Astrocyte (in vitro differentiated cells and primary cell): ENCODE results near the gene PACRGL.

Experiments
- EZH2 ChIP-seq: IDR thresholded peaks from 2 replicates; pipeline ENCODE4 v1.6.1; 2012; ENCODE audit warnings: mild to moderate bottlenecking, low read length, inconsistent platforms; ENCODE audit not compliant: insufficient read depth
- TF ChIP-seq, protein P1 (sequence below): IDR thresholded peaks from 2 replicates; pipeline ENCODE4 v1.5.1; 2011; ENCODE audit warnings: low read depth, mild to moderate bottlenecking, inconsistent platforms, low read length, moderate library complexity; ENCODE audit not compliant: insufficient read depth

DNA sequence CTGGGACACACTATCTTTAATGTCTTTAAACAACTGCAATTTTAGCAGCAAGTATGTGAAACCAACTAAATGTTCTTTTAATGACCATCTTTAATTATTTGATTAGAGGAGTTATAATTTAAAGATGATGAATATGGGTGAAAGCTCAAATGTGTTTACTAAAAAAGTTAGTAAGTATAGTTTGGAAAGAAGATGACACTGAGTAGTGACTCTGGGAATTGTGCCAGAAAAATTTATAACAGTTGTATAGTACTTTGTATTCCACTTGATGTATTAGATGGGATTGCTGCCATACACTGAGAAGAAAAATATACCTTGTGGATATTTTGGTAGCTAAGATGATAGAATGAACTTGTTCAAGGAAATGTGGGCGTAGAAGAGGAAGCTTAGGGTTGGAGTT, 19.5 kb upstream of the PACRGL start:
- TF ChIP-seq, protein P1, sequence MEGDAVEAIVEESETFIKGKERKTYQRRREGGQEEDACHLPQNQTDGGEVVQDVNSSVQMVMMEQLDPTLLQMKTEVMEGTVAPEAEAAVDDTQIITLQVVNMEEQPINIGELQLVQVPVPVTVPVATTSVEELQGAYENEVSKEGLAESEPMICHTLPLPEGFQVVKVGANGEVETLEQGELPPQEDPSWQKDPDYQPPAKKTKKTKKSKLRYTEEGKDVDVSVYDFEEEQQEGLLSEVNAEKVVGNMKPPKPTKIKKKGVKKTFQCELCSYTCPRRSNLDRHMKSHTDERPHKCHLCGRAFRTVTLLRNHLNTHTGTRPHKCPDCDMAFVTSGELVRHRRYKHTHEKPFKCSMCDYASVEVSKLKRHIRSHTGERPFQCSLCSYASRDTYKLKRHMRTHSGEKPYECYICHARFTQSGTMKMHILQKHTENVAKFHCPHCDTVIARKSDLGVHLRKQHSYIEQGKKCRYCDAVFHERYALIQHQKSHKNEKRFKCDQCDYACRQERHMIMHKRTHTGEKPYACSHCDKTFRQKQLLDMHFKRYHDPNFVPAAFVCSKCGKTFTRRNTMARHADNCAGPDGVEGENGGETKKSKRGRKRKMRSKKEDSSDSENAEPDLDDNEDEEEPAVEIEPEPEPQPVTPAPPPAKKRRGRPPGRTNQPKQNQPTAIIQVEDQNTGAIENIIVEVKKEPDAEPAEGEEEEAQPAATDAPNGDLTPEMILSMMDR: no peak
- no peak for TF ChIP-seq EZH2
